ENCODE data around the gene CPO.

GRCh38 chr2:206962966-206963365, 23.6 kb downstream of the CPO start:
- TF ChIP-seq ZC3H10 (CRISPR knock-in tag; IDR thresholded peaks at IDR 0.05): no peak
- no peak for TF ChIP-seq POU6F1 (CRISPR knock-in tag; IDR thresholded peaks at IDR 0.05; ENCODE audit: borderline replicate concordance, low read depth)
- TF ChIP-seq ESRRG (CRISPR knock-in tag; IDR thresholded peaks at IDR 0.05): no peak
- no peak for TF ChIP-seq ZFP30 (CRISPR knock-in tag; IDR thresholded peaks at IDR 0.05)

Data from SK-N-SH treated with all-trans-retinoic acid at 6 μM for 48 hours (cell line).